Osteoblast (primary cell): Measurements from ENCODE around the gene RAI14. TPM values are rescaled to one million over a fixed set of nuclear protein-coding genes. Genes with fewer than 3 reads are reported as not detected.

Experiments
- DNase-seq: peaks from one replicate; pipeline ENCODE4 v3.0.0; 2011; ENCODE audit warnings: low spot score, mixed read lengths; ENCODE audit not compliant: insufficient read length; ENCODE audit errors: missing footprints
- H2AFZ ChIP-seq: 2 replicates; pipeline ENCODE4 v1.6.0; 2011; ENCODE audit warnings: mild to moderate bottlenecking, low read length
- H3K27ac ChIP-seq: 2 replicates; pipeline ENCODE4 v1.5.1; 2011; ENCODE audit warnings: mild to moderate bottlenecking, low read depth, low read length, moderate library complexity
- H3K27me3 ChIP-seq: 2 replicates; pipeline ENCODE4 v1.6.0; 2012; ENCODE audit warnings: mild to moderate bottlenecking, control low read depth, inconsistent platforms, low read length, moderate library complexity; ENCODE audit not compliant: insufficient read depth
- H3K36me3 ChIP-seq: 2 replicates; pipeline ENCODE4 v1.5.1; 2011; ENCODE audit warnings: mild to moderate bottlenecking, low read length, control low read depth, moderate library complexity; ENCODE audit not compliant: insufficient read depth
- H3K4me1 ChIP-seq: 2 replicates; pipeline ENCODE4 v1.5.1; 2011; ENCODE audit warnings: mild to moderate bottlenecking, low read length, control low read depth, moderate library complexity; ENCODE audit not compliant: insufficient read depth
- H3K4me2 ChIP-seq: 2 replicates; pipeline ENCODE4 v1.6.0; 2011; ENCODE audit warnings: mild to moderate bottlenecking, low read length; ENCODE audit not compliant: insufficient read depth
- H3K4me3 ChIP-seq: fragments of 200-600 bp; sonication (generic); 3 replicates; pipeline ENCODE4 v1.5.1; 2012; ENCODE audit warnings: mild to moderate bottlenecking, low read length, inconsistent platforms; ENCODE audit not compliant: insufficient read depth
- H3K79me2 ChIP-seq: 2 replicates; pipeline ENCODE4 v1.6.0; 2012; ENCODE audit warnings: mild to moderate bottlenecking, low read length, control low read depth, inconsistent platforms; ENCODE audit not compliant: insufficient read depth
- H3K9me3 ChIP-seq: 2 replicates; pipeline ENCODE4 v1.5.1; 2011; ENCODE audit warnings: low read depth, low read length, control low read depth
- H4K20me1 ChIP-seq: 2 replicates; pipeline ENCODE4 v1.6.0; 2012; ENCODE audit warnings: mild to moderate bottlenecking, low read length, control low read depth; ENCODE audit not compliant: insufficient read depth
- total RNA-seq: library from RNA; depleted of rRNA; stranded (reverse); fragments of >200 nt; gene quantifications from 2 replicates; pipeline ENCODE4 v1.2.3, GENCODE V29; 2012
- TF ChIP-seq, protein P1 (sequence below): IDR thresholded peaks from 2 replicates; pipeline ENCODE4 v1.5.1; 2011; ENCODE audit warnings: mild to moderate bottlenecking, low read depth, low read length, moderate library complexity; ENCODE audit errors: extremely low read depth

Gene RAI14
- total RNA-seq, 1 donor = 149 TPM

DNA sequence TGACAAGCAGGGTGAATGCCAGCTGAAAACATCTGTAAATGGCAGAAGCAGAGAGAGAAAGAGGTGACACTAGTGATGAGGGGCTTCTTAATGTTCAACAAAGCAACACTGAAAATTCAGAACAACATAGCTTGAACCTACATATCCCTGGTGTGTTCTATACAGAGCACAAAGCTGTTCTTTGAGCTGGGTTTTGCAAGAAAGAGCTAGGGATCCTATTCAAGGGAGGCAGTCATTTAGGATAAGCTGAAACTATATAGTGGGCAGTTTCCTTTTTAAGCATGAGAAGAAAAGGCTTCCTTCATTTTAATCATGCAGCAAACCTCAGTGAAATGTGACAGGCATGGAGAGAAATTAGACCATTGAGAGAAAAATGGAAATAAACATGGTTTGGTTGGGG lies 45.6 kb upstream of the RAI14 start:
- Histone ChIP-seq H3K4me2 (no peak overlapping the region), H3K27ac (peak overlapping the region; percentile 95), H3K27me3 (no peaks in the 10 kb centered on the region)

DNA sequence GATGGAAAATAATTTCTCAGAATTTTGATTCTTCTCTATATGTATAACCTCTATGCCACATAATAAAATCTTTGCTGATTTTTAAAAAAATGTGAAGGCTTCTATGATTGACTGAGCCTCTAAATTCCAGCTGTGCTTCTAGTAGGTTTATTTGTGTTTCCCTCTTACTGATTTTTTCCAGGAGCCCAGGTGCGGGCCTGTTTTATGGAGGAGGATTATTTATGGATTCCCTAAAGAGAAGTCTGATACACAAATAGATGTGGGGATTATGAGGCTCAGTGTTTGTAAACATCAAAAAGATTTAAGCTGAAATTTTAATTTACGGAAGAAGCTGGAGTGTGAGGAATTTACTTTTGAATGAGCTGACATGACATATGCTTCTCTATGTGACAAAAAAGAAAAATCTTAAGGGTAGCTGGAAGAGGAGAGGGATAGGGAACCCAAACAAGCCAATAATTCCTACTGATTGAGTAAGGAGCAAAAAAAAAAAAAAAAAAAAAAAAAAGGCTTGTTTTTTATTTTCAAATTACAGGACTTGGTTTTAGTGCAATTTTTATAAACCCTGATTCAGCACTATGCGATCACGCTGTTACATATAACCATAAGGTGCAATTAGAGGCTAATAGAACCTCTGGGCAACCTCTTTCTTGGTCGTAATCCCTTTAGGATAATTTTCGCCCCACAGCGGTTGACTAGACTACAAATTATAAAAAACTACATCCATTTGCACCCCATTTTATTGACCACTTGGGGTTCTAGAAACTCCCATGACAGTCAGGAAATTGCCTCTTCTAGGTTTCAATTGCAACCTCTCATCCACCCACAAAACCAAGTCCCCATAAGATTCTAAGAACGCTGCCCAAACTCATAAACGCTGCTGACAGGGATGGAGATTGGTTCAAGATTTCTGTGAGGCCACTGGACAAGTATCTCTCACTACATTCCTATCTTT lies 44.4 kb upstream of the RAI14 start:
- H3K9me3 ChIP-seq = no peaks in the 10 kb centered on the region
- H3K79me2 ChIP-seq = no peaks in the 10 kb centered on the region
- no peak overlapping the region for H3K4me2 ChIP-seq
- peaks cover 37% of the 10 kb centered on the region for H3K4me1 ChIP-seq
- no peaks in the 10 kb centered on the region for H3K36me3 ChIP-seq
- no peak overlapping the region for H2AFZ ChIP-seq
- H3K27me3 ChIP-seq = no peaks in the 10 kb centered on the region
- TF ChIP-seq, protein P1, sequence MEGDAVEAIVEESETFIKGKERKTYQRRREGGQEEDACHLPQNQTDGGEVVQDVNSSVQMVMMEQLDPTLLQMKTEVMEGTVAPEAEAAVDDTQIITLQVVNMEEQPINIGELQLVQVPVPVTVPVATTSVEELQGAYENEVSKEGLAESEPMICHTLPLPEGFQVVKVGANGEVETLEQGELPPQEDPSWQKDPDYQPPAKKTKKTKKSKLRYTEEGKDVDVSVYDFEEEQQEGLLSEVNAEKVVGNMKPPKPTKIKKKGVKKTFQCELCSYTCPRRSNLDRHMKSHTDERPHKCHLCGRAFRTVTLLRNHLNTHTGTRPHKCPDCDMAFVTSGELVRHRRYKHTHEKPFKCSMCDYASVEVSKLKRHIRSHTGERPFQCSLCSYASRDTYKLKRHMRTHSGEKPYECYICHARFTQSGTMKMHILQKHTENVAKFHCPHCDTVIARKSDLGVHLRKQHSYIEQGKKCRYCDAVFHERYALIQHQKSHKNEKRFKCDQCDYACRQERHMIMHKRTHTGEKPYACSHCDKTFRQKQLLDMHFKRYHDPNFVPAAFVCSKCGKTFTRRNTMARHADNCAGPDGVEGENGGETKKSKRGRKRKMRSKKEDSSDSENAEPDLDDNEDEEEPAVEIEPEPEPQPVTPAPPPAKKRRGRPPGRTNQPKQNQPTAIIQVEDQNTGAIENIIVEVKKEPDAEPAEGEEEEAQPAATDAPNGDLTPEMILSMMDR = no peak
- no peak overlapping the region for H3K27ac ChIP-seq
- peak; percentile 41 for DNase-seq
- H3K4me3 ChIP-seq = no peak overlapping the region
- H4K20me1 ChIP-seq = no peaks in the 10 kb centered on the region

More for the DNA sequence above, 45.6 kb upstream of the RAI14 start:
- TF ChIP-seq, protein P1 = no peak
- no peak for DNase-seq
- no peak overlapping the region for H2AFZ ChIP-seq
- no peaks in the 10 kb centered on the region for H3K9me3 ChIP-seq
- H3K4me1 ChIP-seq = peaks cover 37% of the 10 kb centered on the region
- no peaks in the 10 kb centered on the region for H3K79me2 ChIP-seq
- H3K36me3 ChIP-seq = no peaks in the 10 kb centered on the region
- H3K4me3 ChIP-seq = no peak overlapping the region
- H4K20me1 ChIP-seq = no peaks in the 10 kb centered on the region

DNA sequence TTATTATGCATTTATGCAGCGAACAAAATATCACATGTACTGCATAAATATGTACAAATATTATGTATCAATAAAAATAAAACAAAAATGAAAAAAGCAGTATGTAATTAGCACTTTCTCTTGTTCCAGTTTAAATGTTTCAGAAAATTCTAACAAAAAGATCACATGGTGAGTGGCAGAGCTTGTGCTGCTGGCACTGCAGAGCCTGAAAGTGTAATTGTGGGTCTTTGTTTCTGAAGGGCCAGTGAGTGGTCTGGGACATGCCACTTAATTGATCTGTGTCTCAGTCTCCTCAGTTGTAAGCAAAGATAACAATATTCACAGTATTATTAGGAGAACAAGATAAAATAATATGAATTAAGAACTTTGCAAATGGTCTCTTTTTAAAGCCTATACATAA lies 39.5 kb upstream of the RAI14 start:
- H3K36me3 ChIP-seq = no peaks in the 10 kb centered on the region
- H3K4me1 ChIP-seq = peaks cover 6% of the 10 kb centered on the region
- H4K20me1 ChIP-seq = no peaks in the 10 kb centered on the region
- H3K4me2 ChIP-seq = no peak overlapping the region
- no peak overlapping the region for H3K27ac ChIP-seq
- DNase-seq = no peak
- no peak overlapping the region for H3K4me3 ChIP-seq
- H3K27me3 ChIP-seq = no peaks in the 10 kb centered on the region
- H3K79me2 ChIP-seq = no peaks in the 10 kb centered on the region
- TF ChIP-seq, protein P1 = no peak
- H3K9me3 ChIP-seq = no peaks in the 10 kb centered on the region
- H2AFZ ChIP-seq = no peak overlapping the region

DNA sequence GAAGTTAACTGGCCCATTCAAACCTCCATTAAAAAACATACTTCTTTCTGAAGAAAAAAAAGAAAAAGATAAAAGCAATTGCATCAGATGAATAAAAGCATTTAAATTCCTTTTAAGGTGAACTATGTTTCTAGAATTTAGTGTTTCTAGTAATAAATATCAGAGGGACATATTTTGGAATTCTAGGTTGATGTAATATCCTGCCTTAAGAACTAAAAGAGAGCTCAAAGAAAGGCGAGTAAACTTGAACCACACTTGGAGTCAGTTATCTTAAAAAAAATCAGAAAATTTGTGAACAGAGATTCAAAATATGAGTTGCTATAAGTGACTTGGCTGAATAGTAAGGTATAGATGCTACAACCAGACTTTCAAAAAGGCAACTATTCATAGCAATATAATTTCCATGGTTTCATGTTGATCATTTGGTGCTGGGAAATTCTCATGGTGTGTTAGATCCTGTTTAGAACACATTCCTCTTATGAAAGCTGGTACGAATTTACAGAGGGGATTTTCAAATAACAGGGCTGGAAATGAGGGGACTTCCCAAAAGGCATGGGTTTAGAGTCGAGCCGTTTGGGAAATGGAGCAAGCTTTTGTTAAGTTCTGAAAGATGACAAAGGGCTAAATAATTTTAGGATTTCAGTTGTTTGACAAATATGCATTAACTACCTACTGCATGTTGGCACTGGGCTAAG lies 37.6 kb upstream of the RAI14 start:
- no peaks in the 10 kb centered on the region for H3K79me2 ChIP-seq
- no peak overlapping the region for H3K27ac ChIP-seq
- no peak overlapping the region for H3K4me3 ChIP-seq
- H2AFZ ChIP-seq = no peak overlapping the region
- no peaks in the 10 kb centered on the region for H3K9me3 ChIP-seq
- no peak for DNase-seq
- no peaks in the 10 kb centered on the region for H4K20me1 ChIP-seq
- no peaks in the 10 kb centered on the region for H3K27me3 ChIP-seq
- no peaks in the 10 kb centered on the region for H3K36me3 ChIP-seq
- TF ChIP-seq, protein P1 = no peak
- H3K4me2 ChIP-seq = no peak overlapping the region
- peaks cover 15% of the 10 kb centered on the region for H3K4me1 ChIP-seq
